Measurements from ENCODE around the gene WDR4. TPM values are rescaled to one million over a fixed set of nuclear protein-coding genes. Genes with fewer than 3 reads are reported as not detected.
"Not testable (repeated sequence)": the region's sequence is repeated elsewhere in the genome, so short reads cannot be mapped to it uniquely, and the experiment has no call there.

Gene WDR4
- total and polyA plus RNA-seq, 4 donors, result 4.6 to 12.9 (median 9.2) TPM

GRCh38 chr21:42833439-42833815 lies 45.9 kb downstream of the WDR4 start:
- H3K27ac ChIP-seq (ENCODE audit: low read depth in 1 of 2, low read length in 2 of 2), result no peak overlapping the region
- peak; percentile 32 for DNase-seq (ENCODE audit: low spot score)
- WGBS, result 52% methylated on average over 11 of the region's 11 CpGs
- no peak overlapping the region for H3K9ac ChIP-seq (ENCODE audit: low read depth in 1 of 2, low read length in 2 of 2)
- H3K27me3 ChIP-seq (ENCODE audit: control insufficient read depth in 4 of 4, insufficient read depth in 4 of 4, low read length in 3 of 4), result no peaks in the 10 kb centered on the region
- TF ChIP-seq RAD21 (IDR thresholded peaks at IDR 0.05) (peak in 1 of 2 donors; percentile 65), JUND (IDR thresholded peaks at IDR 0.05) (no peak)
- TF ChIP-seq, protein P1, sequence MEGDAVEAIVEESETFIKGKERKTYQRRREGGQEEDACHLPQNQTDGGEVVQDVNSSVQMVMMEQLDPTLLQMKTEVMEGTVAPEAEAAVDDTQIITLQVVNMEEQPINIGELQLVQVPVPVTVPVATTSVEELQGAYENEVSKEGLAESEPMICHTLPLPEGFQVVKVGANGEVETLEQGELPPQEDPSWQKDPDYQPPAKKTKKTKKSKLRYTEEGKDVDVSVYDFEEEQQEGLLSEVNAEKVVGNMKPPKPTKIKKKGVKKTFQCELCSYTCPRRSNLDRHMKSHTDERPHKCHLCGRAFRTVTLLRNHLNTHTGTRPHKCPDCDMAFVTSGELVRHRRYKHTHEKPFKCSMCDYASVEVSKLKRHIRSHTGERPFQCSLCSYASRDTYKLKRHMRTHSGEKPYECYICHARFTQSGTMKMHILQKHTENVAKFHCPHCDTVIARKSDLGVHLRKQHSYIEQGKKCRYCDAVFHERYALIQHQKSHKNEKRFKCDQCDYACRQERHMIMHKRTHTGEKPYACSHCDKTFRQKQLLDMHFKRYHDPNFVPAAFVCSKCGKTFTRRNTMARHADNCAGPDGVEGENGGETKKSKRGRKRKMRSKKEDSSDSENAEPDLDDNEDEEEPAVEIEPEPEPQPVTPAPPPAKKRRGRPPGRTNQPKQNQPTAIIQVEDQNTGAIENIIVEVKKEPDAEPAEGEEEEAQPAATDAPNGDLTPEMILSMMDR (IDR thresholded peaks at IDR 0.05; ENCODE audit: low read depth, low read length, missing input control), result peak; percentile 15
- H3K4me1 ChIP-seq (ENCODE audit: control insufficient read depth in 4 of 4, insufficient read depth in 4 of 4, low read length in 3 of 4), result peaks cover 3 to 22% (median 17%) of the 10 kb centered on the region in 4 donors
- no peak overlapping the region for H3K4me3 ChIP-seq (ENCODE audit: low read depth in 1 of 3, low read length in 3 of 3)
- no peaks in the 10 kb centered on the region for H3K36me3 ChIP-seq (ENCODE audit: control insufficient read depth in 4 of 4, insufficient read depth in 3 of 4, low read depth in 1 of 4, low read length in 3 of 4)
- H3K9me3 ChIP-seq (ENCODE audit: control insufficient read depth in 4 of 4, low read length in 3 of 4), result no peaks in the 10 kb centered on the region

GRCh38 chr21:42832321-42832630 lies 47.1 kb downstream of the WDR4 start:
- H3K36me3 ChIP-seq (ENCODE audit: control insufficient read depth in 4 of 4, insufficient read depth in 3 of 4, low read depth in 1 of 4, low read length in 3 of 4); H3K27me3 ChIP-seq (ENCODE audit: control insufficient read depth in 4 of 4, insufficient read depth in 4 of 4, low read length in 3 of 4); H3K27ac ChIP-seq (ENCODE audit: low read depth in 1 of 2, low read length in 2 of 2); H3K9ac ChIP-seq (ENCODE audit: low read depth in 1 of 2, low read length in 2 of 2); DNase-seq (ENCODE audit: low spot score); H3K4me3 ChIP-seq (ENCODE audit: low read depth in 1 of 3, low read length in 3 of 3); H3K9me3 ChIP-seq (ENCODE audit: control insufficient read depth in 4 of 4, low read length in 3 of 4): not testable (repeated sequence)
- WGBS, result 87% methylated on average over 4 of the region's 4 CpGs
- H3K4me1 ChIP-seq (ENCODE audit: control insufficient read depth in 4 of 4, insufficient read depth in 4 of 4, low read length in 3 of 4), result peaks cover 0 to 12% (median 8%) of the 10 kb centered on the region in 4 donors

DNA sequence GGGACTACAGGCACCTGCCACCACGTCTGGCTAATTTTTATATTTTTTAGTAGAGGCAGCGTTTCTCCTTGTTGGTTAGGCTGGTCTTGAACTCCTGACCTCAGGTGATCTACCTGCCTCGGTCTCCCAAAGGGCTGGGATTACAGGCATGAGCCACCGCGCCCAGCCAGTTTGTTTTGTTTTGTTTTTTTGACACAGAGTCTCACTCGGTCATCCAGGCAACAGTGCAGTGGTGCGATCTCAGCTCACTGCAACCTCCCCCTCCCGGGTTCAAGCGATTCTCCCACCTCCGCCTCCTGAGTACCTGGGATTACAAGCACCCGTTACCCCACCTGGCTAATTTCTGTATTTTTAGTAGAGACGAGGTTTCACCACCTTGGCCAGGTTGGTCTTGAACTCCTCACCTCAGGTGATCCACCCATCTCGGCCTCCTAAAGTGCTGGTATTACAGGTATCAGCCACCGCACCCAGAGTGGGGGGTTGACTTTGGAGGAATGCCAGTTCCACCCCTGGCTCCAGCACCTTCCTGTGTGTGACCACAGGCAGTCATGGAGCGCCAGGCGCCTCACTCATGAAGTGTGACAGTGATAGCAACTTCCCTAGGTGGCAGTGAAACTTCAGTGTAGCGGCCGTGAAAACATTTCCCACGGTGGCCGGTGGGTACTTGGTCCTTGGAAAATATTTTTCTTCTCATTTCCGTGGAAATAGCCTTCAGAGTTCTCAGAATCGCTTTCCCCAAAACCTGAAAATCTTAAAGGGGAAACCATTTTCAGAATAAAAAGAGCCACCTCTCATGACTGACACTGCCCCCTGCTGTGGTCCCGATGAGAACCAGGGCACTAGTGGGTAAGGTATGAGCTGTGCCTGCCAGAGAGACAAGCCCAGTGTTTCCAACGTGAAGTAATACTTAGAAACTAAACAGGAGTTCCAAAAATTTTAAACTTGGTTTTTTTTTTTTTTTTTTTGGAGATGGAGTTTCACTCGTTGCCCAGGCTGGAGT lies 48.6 kb downstream of the WDR4 start:
- no peak for TF ChIP-seq FOXA1 (IDR thresholded peaks at IDR 0.05)
- peak; percentile 17 to 46 for TF ChIP-seq RAD21 (IDR thresholded peaks at IDR 0.05)
- Histone ChIP-seq H3K4me3 (ENCODE audit: low read depth in 1 of 3, low read length in 3 of 3) (no peak overlapping the region), H3K36me3 (ENCODE audit: control insufficient read depth in 4 of 4, insufficient read depth in 3 of 4, low read depth in 1 of 4, low read length in 3 of 4) (no peaks in the 10 kb centered on the region), H3K9me3 (ENCODE audit: control insufficient read depth in 4 of 4, low read length in 3 of 4) (no peaks in the 10 kb centered on the region), H3K27me3 (ENCODE audit: control insufficient read depth in 4 of 4, insufficient read depth in 4 of 4, low read length in 3 of 4) (no peaks in the 10 kb centered on the region), H3K9ac (ENCODE audit: low read depth in 1 of 2, low read length in 2 of 2) (no peak overlapping the region), H3K4me1 (ENCODE audit: control insufficient read depth in 4 of 4, insufficient read depth in 4 of 4, low read length in 3 of 4) (peaks cover 0 to 4% (median 2%) of the 10 kb centered on the region in 4 donors), H3K27ac (ENCODE audit: low read depth in 1 of 2, low read length in 2 of 2) (no peak overlapping the region)
- peak; percentile 24 for DNase-seq (ENCODE audit: low spot score)
- WGBS, result 64% methylated on average over 25 of the region's 25 CpGs

GRCh38 chr21:42829954-42830353 lies 49.4 kb downstream of the WDR4 start:
- Histone ChIP-seq H3K36me3 (ENCODE audit: control insufficient read depth in 4 of 4, insufficient read depth in 3 of 4, low read depth in 1 of 4, low read length in 3 of 4) (no peaks in the 10 kb centered on the region), H3K4me1 (ENCODE audit: control insufficient read depth in 4 of 4, insufficient read depth in 4 of 4, low read length in 3 of 4) (peaks cover 0 to 4% (median 2%) of the 10 kb centered on the region in 4 donors), H3K9me3 (ENCODE audit: control insufficient read depth in 4 of 4, low read length in 3 of 4) (no peaks in the 10 kb centered on the region), H3K27ac (ENCODE audit: low read depth in 1 of 2, low read length in 2 of 2) (no peak overlapping the region), H3K9ac (ENCODE audit: low read depth in 1 of 2, low read length in 2 of 2) (no peak overlapping the region), H3K27me3 (ENCODE audit: control insufficient read depth in 4 of 4, insufficient read depth in 4 of 4, low read length in 3 of 4) (no peaks in the 10 kb centered on the region), H3K4me3 (ENCODE audit: low read depth in 1 of 3, low read length in 3 of 3) (no peak overlapping the region)
- no peak for DNase-seq (ENCODE audit: low spot score)
- TF ChIP-seq FOXA1 (IDR thresholded peaks at IDR 0.05), result no peak
- TF ChIP-seq, protein P1 (IDR thresholded peaks at IDR 0.05; ENCODE audit: low read depth, low read length, missing input control), result no peak
- TF ChIP-seq HNF4G (IDR thresholded peaks at IDR 0.05), result no peak
- TF ChIP-seq YY1 (IDR thresholded peaks at IDR 0.05), result no peak
- no peak for TF ChIP-seq FOXA2 (IDR thresholded peaks at IDR 0.05)
- WGBS, result 87% methylated on average over 4 of the region's 4 CpGs

Data from liver (tissue), 9 donors.